Ishikawa (cell line): ENCODE results near the gene SCYGR4.
"Not testable (repeated sequence)": the region's sequence is repeated elsewhere in the genome, so short reads cannot be mapped to it uniquely, and the experiment has no call there.

Experiments
- CEBPB ChIP-seq: IDR thresholded peaks from 2 replicates; pipeline ENCODE4 v1.6.1; 2012
- CREB1 ChIP-seq: IDR thresholded peaks from 2 replicates; pipeline ENCODE4 v1.6.1; 2012; ENCODE audit warnings: low read depth
- EGR1 ChIP-seq: IDR thresholded peaks from 2 replicates; pipeline ENCODE4 v1.6.1; 2012
- EP300 ChIP-seq: IDR thresholded peaks from 2 replicates; pipeline ENCODE4 v1.6.1; 2012; ENCODE audit warnings: borderline replicate concordance
- FOXM1 ChIP-seq: IDR thresholded peaks from 2 replicates; pipeline ENCODE4 v1.6.1; 2012; ENCODE audit warnings: low read depth, borderline replicate concordance
- NFIC ChIP-seq: IDR thresholded peaks from 2 replicates; pipeline ENCODE4 v1.6.1; 2012
- RAD21 ChIP-seq: IDR thresholded peaks from 2 replicates; pipeline ENCODE4 v1.6.1; 2012; ENCODE audit warnings: low read depth
- TAF1 ChIP-seq: IDR thresholded peaks from 2 replicates; pipeline ENCODE4 v1.6.1; 2012; ENCODE audit warnings: low read depth, mild to moderate bottlenecking
- TCF12 ChIP-seq: IDR thresholded peaks from 2 replicates; pipeline ENCODE4 v1.6.1; 2012; ENCODE audit warnings: low read depth
- TEAD4 ChIP-seq: IDR thresholded peaks from 2 replicates; pipeline ENCODE4 v1.6.1; 2012
- YY1 ChIP-seq: IDR thresholded peaks from 2 replicates; pipeline ENCODE4 v1.6.1; 2012; ENCODE audit warnings: low read depth
- ZBTB7A ChIP-seq: IDR thresholded peaks from 2 replicates; pipeline ENCODE4 v1.6.1; 2012; ENCODE audit warnings: low read depth
- TF ChIP-seq, protein P1 (sequence below): IDR thresholded peaks from 2 replicates; pipeline ENCODE4 v1.6.1; 2012; ENCODE audit warnings: low read depth, mild to moderate bottlenecking
- TF ChIP-seq, protein P2 (sequence below): IDR thresholded peaks from 2 replicates; pipeline ENCODE4 v1.6.1; 2012
- TF ChIP-seq, protein P3 (sequence below): IDR thresholded peaks from 2 replicates; pipeline ENCODE4 v1.6.1; 2012

Gene SCYGR4

DNA sequence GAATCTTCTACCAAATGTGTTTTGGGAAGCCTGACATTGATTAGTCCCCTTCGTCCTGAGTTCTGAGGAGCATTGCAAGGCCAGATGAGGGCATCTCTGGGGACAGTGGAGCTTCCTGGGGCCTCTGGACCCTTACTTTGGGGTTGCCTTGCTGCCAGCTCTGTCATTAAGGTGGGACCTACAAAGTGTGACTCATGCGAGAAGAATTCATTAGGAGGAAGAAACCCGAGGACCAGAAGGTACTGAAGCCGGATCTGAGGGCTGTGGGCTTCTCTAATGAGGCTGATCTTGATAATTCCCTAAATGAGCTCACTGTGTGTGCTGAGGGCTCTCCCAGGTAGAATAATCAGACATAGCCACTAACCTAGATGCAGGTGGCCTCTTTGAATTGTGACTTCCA lies 19.3 kb upstream of the SCYGR4 start:
- TF ChIP-seq FOXM1 (no peak), CREB1 (no peak), TEAD4 (no peak)
- TF ChIP-seq, protein P1, sequence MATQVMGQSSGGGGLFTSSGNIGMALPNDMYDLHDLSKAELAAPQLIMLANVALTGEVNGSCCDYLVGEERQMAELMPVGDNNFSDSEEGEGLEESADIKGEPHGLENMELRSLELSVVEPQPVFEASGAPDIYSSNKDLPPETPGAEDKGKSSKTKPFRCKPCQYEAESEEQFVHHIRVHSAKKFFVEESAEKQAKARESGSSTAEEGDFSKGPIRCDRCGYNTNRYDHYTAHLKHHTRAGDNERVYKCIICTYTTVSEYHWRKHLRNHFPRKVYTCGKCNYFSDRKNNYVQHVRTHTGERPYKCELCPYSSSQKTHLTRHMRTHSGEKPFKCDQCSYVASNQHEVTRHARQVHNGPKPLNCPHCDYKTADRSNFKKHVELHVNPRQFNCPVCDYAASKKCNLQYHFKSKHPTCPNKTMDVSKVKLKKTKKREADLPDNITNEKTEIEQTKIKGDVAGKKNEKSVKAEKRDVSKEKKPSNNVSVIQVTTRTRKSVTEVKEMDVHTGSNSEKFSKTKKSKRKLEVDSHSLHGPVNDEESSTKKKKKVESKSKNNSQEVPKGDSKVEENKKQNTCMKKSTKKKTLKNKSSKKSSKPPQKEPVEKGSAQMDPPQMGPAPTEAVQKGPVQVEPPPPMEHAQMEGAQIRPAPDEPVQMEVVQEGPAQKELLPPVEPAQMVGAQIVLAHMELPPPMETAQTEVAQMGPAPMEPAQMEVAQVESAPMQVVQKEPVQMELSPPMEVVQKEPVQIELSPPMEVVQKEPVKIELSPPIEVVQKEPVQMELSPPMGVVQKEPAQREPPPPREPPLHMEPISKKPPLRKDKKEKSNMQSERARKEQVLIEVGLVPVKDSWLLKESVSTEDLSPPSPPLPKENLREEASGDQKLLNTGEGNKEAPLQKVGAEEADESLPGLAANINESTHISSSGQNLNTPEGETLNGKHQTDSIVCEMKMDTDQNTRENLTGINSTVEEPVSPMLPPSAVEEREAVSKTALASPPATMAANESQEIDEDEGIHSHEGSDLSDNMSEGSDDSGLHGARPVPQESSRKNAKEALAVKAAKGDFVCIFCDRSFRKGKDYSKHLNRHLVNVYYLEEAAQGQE = no peak

DNA sequence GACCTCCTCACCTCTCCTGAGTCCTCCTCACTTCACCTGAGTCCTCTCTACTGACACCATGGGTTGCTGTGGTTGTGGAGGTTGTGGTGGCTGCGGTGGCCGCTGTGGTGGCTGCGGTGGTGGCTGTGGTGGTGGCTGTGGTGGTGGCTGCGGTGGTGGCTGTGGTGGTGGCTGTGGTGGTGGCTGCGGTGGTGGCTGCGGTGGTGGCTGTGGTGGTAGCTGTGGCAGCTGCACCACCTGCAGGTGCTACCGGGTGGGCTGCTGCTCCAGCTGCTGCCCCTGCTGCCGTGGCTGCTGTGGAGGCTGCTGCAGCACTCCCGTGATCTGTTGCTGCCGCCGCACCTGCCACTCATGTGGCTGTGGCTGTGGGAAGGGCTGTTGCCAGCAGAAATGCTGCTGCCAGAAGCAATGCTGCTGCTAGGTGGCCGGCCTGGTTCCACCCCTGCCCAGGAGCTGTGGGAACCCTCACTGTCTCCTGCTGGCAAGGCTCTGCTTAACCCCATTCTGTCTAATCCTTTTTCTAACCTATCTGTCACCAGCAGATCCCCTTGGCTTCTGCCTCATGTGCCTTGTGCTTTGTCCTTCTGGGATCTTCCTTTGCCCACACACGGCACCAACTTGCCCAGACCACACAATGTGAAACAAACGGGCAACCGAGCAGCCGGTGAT lies 18.3 kb upstream of the SCYGR4 start, which contains the start of gene SCYGR2:
Gene SCYGR2, plus strand, starts transcription at position 59 of the 669 bp plus-strand sequence. Its CDS starts 0 bp downstream, at position 59.
- not testable (repeated sequence) for TF ChIP-seq TCF12
- TF ChIP-seq, protein P1 = not testable (repeated sequence)
- TF ChIP-seq, protein P2, sequence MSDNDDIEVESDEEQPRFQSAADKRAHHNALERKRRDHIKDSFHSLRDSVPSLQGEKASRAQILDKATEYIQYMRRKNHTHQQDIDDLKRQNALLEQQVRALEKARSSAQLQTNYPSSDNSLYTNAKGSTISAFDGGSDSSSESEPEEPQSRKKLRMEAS = not testable (repeated sequence)

DNA sequence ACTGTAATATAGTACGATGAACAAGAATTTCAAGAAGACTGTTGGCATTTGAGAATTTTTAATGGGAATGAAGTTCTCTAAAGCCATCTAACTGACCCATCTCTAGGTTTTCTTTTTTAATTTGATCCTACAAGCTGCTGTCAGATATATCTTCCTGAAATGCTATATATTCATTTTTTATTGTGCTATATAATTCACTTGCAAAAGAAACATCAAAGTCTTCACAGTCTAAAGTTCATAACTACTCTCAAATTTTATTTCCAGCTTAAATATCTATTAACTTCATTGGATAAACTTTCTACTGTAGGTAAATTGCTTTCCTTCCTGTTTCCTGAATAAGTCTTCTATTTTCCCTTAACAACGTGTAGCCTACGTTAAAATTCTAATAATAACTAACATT lies 14.9 kb upstream of the SCYGR4 start:
- no peak for TF ChIP-seq FOXM1
- TF ChIP-seq TAF1 = no peak
- TF ChIP-seq, protein P3, sequence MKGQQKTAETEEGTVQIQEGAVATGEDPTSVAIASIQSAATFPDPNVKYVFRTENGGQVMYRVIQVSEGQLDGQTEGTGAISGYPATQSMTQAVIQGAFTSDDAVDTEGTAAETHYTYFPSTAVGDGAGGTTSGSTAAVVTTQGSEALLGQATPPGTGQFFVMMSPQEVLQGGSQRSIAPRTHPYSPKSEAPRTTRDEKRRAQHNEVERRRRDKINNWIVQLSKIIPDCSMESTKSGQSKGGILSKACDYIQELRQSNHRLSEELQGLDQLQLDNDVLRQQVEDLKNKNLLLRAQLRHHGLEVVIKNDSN = no peak
- TF ChIP-seq YY1 = no peak
- no peak for TF ChIP-seq CEBPB
- TF ChIP-seq EGR1 = no peak
- no peak for TF ChIP-seq TCF12

DNA sequence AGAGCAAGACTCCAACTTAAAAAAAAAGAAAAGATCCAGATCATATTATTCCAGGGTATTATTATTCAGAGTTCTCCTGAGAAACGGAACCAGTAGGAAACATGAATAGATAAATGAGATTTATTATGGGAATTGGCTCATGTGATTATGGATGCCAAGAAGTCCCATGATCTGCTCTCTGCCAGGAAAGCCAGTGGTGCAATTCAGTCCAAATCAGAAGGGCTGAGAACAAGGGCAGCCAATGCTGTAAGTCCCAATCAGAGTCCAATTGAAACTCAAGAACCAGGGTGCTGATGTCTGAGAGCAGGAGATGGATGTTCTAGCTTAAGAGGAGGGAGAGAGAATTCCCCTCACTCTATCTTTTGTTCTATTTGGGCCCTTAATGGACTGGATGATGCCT lies 10.8 kb upstream of the SCYGR4 start:
- TF ChIP-seq, protein P3 = no peak
- TF ChIP-seq EGR1 = no peak
- no peak for TF ChIP-seq RAD21
- TF ChIP-seq TAF1 = no peak
- TF ChIP-seq, protein P1 = no peak
- TF ChIP-seq, protein P2 = no peak
- no peak for TF ChIP-seq TEAD4
- TF ChIP-seq CREB1 = no peak
- TF ChIP-seq NFIC = no peak
- no peak for TF ChIP-seq YY1
- TF ChIP-seq TCF12 = no peak
- no peak for TF ChIP-seq EP300
- TF ChIP-seq CEBPB = no peak
- TF ChIP-seq ZBTB7A = no peak

DNA sequence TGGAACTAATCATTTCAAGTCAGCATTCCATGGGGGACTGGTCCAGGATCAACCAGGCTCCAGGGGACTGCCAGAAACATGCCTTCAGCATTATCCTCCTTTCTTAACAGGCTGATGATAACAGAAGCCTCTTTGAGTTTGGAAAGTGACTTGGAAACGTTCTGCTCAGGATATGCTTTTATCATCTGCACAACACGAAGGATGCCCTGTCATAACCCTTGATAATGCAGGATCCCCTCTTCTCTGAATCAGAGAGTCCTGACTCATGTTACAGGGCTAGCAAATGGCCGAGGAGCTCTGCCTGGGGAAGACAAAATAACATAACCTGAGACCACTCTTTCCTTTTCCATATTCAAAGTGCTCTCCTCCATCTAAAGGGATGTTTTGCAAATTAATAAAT lies 9.4 kb upstream of the SCYGR4 start:
- TF ChIP-seq TEAD4 (no peak), CREB1 (no peak), EGR1 (no peak), CEBPB (no peak), FOXM1 (no peak), EP300 (no peak), NFIC (no peak), ZBTB7A (no peak), TAF1 (no peak), RAD21 (no peak), YY1 (no peak), TCF12 (no peak)
- TF ChIP-seq, protein P1 = no peak
- TF ChIP-seq, protein P3 = no peak
- TF ChIP-seq, protein P2 = no peak
